Lower lobe of right lung (tissue), 2 donors: ENCODE results near the gene HSPB9. TPM values are rescaled to one million over a fixed set of nuclear protein-coding genes. Genes with fewer than 3 reads are reported as not detected.
A peak's percentile ranks its signal among the peaks of the same experiment; 100 is the strongest.

ENCODE experiments used
- ATAC-seq, 2 donors: fragments of 200-7000 bp; cut with Tn5 transposase; one replicate each; pipeline ENCODE4 v1.9.1; 2020 to 2022; ENCODE audit warnings: mild to moderate bottlenecking in 2 of 2, moderate library complexity in 2 of 2
- DNase-seq: peaks from one replicate; pipeline ENCODE4 v3.0.0-alpha.2; 2020
- H3K27ac ChIP-seq: fragments of 200-600 bp; one replicate; pipeline ENCODE4 v1.8.0; 2022
- H3K27me3 ChIP-seq: fragments of 200-600 bp; one replicate; pipeline ENCODE4 v1.8.0; 2022; ENCODE audit warnings: low read depth
- H3K36me3 ChIP-seq: fragments of 200-600 bp; one replicate; pipeline ENCODE4 v1.8.0; 2022; ENCODE audit warnings: mild to moderate bottlenecking
- H3K4me1 ChIP-seq: fragments of 200-600 bp; one replicate; pipeline ENCODE4 v1.8.0; 2022
- H3K4me3 ChIP-seq: fragments of 200-600 bp; one replicate; pipeline ENCODE4 v1.8.0; 2022; ENCODE audit warnings: mild to moderate bottlenecking
- H3K9me3 ChIP-seq: fragments of 200-600 bp; one replicate; pipeline ENCODE4 v1.8.0; 2022
- CTCF ChIP-seq: fragments of 200-600 bp; IDR thresholded peaks from one replicate; pipeline ENCODE4 v1.8.0; 2022; ENCODE audit warnings: antibody characterized with exemption, mild to moderate bottlenecking
- intact Hi-C: fragments of 100-400 bp; cut with DNase I; formaldehyde crosslinking; loops from one replicate; pipeline ENCODE4 v1.11.0; 2022
- total RNA-seq: library from RNA; stranded (reverse); fragmentation: NEBNext Ultra II Directional; extraction: Animal tissue kit (Norgen Biotek cat#: 25700); gene quantifications from one replicate; pipeline ENCODE4 v1.2.1, GENCODE V29; 2021
- donor health status: DM: no; HTN: yes; CAD: no; lungs with severe emphysema.

The HSPB9 gene
- total RNA-seq, 1 donor from 2014 or later = not detected

DNA sequence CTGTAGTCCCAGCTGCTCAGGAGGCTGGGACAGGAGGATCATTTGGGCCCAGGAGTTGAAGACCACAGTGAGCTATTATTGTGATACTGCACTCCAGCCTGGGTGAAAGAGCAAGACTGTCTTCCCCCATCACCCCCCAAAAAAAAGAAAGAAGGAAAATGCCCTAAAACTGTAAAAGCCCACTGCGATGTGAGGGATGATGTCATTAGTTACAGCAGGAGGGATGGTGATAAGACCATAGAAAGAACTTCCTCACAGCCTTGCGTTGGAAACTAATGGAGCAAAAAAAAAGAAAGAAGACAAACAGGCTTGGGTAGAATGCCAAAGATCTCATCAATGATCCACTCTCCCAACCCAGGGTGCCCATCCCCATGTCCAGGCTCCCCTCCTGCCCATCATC, 43.1 kb upstream of the HSPB9 start:
- H3K27ac ChIP-seq = no peak overlapping the region
- H3K4me3 ChIP-seq = no peak overlapping the region
- no peaks in the 10 kb centered on the region for H3K27me3 ChIP-seq
- ATAC-seq (no peak), DNase-seq (no peak)
- H3K9me3 ChIP-seq = no peaks in the 10 kb centered on the region
- no peaks in the 10 kb centered on the region for H3K36me3 ChIP-seq
- H3K4me1 ChIP-seq = no peaks in the 10 kb centered on the region
- intact Hi-C loops = no loop called here
- no peak for TF ChIP-seq CTCF

DNA sequence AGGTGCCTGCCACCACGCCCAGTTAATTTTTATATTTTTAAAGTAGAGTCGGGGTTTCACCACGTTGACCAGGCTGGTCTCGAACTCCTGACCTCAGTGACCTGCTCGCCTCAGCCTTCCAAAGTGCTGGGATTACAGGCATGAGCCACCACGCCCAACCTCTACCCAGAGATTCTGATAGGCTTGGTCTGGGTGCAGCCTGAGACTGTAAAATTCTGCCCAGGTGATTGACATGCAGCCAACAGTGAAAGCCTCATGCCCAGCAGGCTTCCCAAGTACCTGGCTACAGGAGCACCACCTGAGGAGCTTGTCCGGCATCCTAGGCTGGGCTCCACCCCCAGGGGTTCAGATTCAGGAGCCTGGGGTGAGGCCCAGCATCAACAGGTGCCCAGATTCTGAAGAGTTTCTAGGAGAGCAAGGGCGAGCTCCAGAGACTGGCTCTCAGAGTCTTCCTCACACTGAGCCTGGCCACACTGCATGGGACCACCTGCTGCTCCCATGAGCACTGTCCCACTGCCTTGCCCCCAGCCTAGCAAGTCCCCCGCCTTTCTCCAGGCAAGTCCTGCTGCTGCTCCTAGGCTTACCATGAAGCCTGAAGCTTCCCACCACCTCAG, 41.0 kb upstream of the HSPB9 start:
- intact Hi-C loops = no loop called here

GRCh38 chr17:42087042-42087701, 35.4 kb upstream of the HSPB9 start:
- no peak for TF ChIP-seq CTCF
- H3K27me3 ChIP-seq = peaks cover 14% of the 10 kb centered on the region
- intact Hi-C loops = no loop called here

More for the DNA sequence above, 41.0 kb upstream of the HSPB9 start:
- Histone ChIP-seq H3K36me3 (no peaks in the 10 kb centered on the region), H3K27ac (no peak overlapping the region), H3K9me3 (no peaks in the 10 kb centered on the region), H3K4me1 (no peaks in the 10 kb centered on the region), H3K27me3 (no peaks in the 10 kb centered on the region), H3K4me3 (no peak overlapping the region)
- TF ChIP-seq CTCF = no peak
- DNase-seq = no peak
- ATAC-seq = no peak

GRCh38 chr17:42087736-42088705, 34.6 kb upstream of the HSPB9 start:
- Histone ChIP-seq H3K36me3 (no peaks in the 10 kb centered on the region), H3K27ac (no peak overlapping the region), H3K4me3 (no peak overlapping the region), H3K27me3 (peaks cover 14% of the 10 kb centered on the region), H3K4me1 (no peaks in the 10 kb centered on the region), H3K9me3 (no peaks in the 10 kb centered on the region)
- ATAC-seq (peak in 1 of 2 donors; percentile 50), DNase-seq (no peak)
- no peak for TF ChIP-seq CTCF
- intact Hi-C loops = no loop called here

More at GRCh38 chr17:42087042-42087701, 35.4 kb upstream of the HSPB9 start:
- H3K9me3 ChIP-seq = no peaks in the 10 kb centered on the region
- H3K36me3 ChIP-seq = no peaks in the 10 kb centered on the region
- no peaks in the 10 kb centered on the region for H3K4me1 ChIP-seq
- no peak overlapping the region for H3K27ac ChIP-seq
- no peak overlapping the region for H3K4me3 ChIP-seq
- ATAC-seq = no peak
- no peak for DNase-seq

- H3K4me1 ChIP-seq = no peaks in the 10 kb centered on the region
- no peak for ATAC-seq
These were observed 33.9 kb upstream of the HSPB9 start for GRCh38 chr17:42088736-42089135.

More at GRCh38 chr17:42088736-42089135, 33.9 kb upstream of the HSPB9 start:
- intact Hi-C loops = no loop called here
- TF ChIP-seq CTCF = no peak
- H3K4me3 ChIP-seq = no peak overlapping the region
- peaks cover 14% of the 10 kb centered on the region for H3K27me3 ChIP-seq
- H3K27ac ChIP-seq = no peak overlapping the region
- H3K36me3 ChIP-seq = no peaks in the 10 kb centered on the region
- no peak for DNase-seq
- no peaks in the 10 kb centered on the region for H3K9me3 ChIP-seq
